ENCODE results near the gene NOP14. TPM values are rescaled to one million over a fixed set of nuclear protein-coding genes. Genes with fewer than 3 reads are reported as not detected.

Gene NOP14
- total and polyA plus RNA-seq, 3 donors from 2014 or later, result 15.0 to 25.4 (median 17.4) TPM

DNA sequence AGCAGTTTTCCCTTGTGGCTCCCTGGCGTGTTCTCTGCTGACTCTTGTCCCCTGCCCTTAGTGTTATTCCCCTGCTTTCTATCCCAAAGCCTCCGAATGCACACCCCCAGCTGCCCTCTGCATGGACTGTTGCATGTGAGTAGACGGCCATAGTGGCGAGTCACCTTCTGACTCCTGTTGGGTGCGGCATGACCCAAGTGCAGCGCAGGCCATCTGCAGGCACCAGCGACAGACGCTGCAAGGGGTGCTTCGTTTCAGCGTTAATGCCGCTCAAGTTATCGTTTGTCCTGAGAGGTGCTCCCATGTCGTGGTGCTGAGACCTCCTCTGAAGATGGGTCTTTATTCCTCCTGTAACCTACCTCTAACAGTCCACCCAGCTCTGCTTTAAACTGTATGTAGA is 57.7 kb downstream of the NOP14 start:
- H3K27me3 ChIP-seq, result no peaks in the 10 kb centered on the region
- H3K27ac ChIP-seq, result no peak overlapping the region
- H3K4me1 ChIP-seq, result peaks cover 2% of the 10 kb centered on the region
- H3K4me3 ChIP-seq, result no peak overlapping the region
- DNase-seq, result no peak
- H3K9me3 ChIP-seq, result no peaks in the 10 kb centered on the region
- no peaks in the 10 kb centered on the region for H3K36me3 ChIP-seq (ENCODE audit: low read depth, missing control alignments)
- intact Hi-C loops (cut with DNase I; ENCODE audit: low total_unique reads), result no loop called here
- WGBS, 2 donors, result 91 to 92% methylated on average over 13 of the region's 13 CpGs
- TF ChIP-seq, protein P1, sequence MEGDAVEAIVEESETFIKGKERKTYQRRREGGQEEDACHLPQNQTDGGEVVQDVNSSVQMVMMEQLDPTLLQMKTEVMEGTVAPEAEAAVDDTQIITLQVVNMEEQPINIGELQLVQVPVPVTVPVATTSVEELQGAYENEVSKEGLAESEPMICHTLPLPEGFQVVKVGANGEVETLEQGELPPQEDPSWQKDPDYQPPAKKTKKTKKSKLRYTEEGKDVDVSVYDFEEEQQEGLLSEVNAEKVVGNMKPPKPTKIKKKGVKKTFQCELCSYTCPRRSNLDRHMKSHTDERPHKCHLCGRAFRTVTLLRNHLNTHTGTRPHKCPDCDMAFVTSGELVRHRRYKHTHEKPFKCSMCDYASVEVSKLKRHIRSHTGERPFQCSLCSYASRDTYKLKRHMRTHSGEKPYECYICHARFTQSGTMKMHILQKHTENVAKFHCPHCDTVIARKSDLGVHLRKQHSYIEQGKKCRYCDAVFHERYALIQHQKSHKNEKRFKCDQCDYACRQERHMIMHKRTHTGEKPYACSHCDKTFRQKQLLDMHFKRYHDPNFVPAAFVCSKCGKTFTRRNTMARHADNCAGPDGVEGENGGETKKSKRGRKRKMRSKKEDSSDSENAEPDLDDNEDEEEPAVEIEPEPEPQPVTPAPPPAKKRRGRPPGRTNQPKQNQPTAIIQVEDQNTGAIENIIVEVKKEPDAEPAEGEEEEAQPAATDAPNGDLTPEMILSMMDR (IDR thresholded peaks at IDR 0.05), result no peak
- no peak for TF ChIP-seq POLR2A (IDR thresholded peaks at IDR 0.05)

- no peak for DNase-seq
- Histone ChIP-seq H3K27me3 (no peaks in the 10 kb centered on the region), H3K9me3 (no peaks in the 10 kb centered on the region), H3K36me3 (ENCODE audit: low read depth, missing control alignments) (no peaks in the 10 kb centered on the region), H3K4me3 (no peak overlapping the region), H3K4me1 (no peaks in the 10 kb centered on the region), H3K27ac (no peak overlapping the region)
- 39 to 53% methylated on average over 2 of the region's 2 CpGs for WGBS, 2 donors
- intact Hi-C loops (cut with DNase I; ENCODE audit: low total_unique reads), result no loop called here
- TF ChIP-seq, protein P1 (IDR thresholded peaks at IDR 0.05), result no peak
- TF ChIP-seq POLR2A (IDR thresholded peaks at IDR 0.05), result no peak
These were observed 61.1 kb downstream of the NOP14 start for GRCh38 chr4:2902126-2902525.

DNA sequence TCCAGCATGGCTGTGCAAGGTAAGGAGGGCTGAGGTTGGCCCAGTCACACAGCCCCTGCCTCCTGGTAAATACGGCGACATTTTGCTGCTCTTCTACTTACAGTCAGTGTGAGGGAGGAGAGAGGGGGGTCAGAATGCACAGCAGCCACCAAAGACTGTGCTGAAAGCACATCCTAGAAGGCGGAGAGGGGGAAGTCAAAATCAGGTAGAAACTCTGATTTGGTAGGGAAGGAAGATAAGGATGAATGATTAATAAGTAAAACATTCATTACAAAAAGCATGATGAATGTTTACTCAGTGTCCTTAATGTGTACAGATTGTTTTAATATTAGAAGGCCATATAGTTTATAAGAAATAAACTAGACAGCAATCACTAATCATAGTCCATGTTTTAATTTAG is 62.0 kb downstream of the NOP14 start:
- H3K36me3 ChIP-seq (ENCODE audit: low read depth, missing control alignments), result no peaks in the 10 kb centered on the region
- 93 to 96% methylated on average over 3 of the region's 3 CpGs for WGBS, 2 donors

DNA sequence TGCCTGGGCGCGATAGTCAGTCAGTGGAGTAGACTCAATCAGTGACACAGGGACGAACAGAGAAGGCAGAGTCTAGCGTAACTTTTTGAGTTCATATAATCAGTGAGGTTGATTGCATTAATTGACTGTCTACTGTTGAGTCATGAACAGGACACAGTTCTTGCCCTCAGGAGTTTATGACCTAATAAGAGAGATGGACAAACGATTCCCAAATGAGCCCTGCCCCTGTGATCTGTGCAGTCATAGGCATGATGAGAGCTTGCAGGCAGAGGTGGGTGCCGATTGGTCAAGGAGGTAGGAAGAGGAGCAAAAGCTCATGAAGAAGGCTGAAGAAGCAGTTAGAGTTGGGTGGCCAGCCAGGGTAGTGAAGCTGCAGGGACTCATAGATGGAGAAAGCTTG is 62.5 kb downstream of the NOP14 start:
- no peak overlapping the region for H3K4me3 ChIP-seq
- TF ChIP-seq POLR2A (IDR thresholded peaks at IDR 0.05), result no peak
- TF ChIP-seq, protein P1 (IDR thresholded peaks at IDR 0.05), result no peak
- no peaks in the 10 kb centered on the region for H3K27me3 ChIP-seq
- H3K9me3 ChIP-seq, result no peaks in the 10 kb centered on the region
- intact Hi-C loops (cut with DNase I; ENCODE audit: low total_unique reads), result no loop called here
- H3K27ac ChIP-seq, result no peak overlapping the region
- no peak for DNase-seq
- WGBS, 2 donors, result 92 to 93% methylated on average over 6 of the region's 6 CpGs
- H3K36me3 ChIP-seq (ENCODE audit: low read depth, missing control alignments), result no peaks in the 10 kb centered on the region
- H3K4me1 ChIP-seq, result no peaks in the 10 kb centered on the region

More for the DNA sequence above, 62.0 kb downstream of the NOP14 start:
- TF ChIP-seq POLR2A (IDR thresholded peaks at IDR 0.05), result no peak
- TF ChIP-seq, protein P1 (IDR thresholded peaks at IDR 0.05), result no peak
- H3K4me1 ChIP-seq, result no peaks in the 10 kb centered on the region
- no peaks in the 10 kb centered on the region for H3K9me3 ChIP-seq
- no peaks in the 10 kb centered on the region for H3K27me3 ChIP-seq
- no peak overlapping the region for H3K27ac ChIP-seq
- H3K4me3 ChIP-seq, result no peak overlapping the region
- DNase-seq, result no peak
- intact Hi-C loops (cut with DNase I; ENCODE audit: low total_unique reads), result no loop called here

DNA sequence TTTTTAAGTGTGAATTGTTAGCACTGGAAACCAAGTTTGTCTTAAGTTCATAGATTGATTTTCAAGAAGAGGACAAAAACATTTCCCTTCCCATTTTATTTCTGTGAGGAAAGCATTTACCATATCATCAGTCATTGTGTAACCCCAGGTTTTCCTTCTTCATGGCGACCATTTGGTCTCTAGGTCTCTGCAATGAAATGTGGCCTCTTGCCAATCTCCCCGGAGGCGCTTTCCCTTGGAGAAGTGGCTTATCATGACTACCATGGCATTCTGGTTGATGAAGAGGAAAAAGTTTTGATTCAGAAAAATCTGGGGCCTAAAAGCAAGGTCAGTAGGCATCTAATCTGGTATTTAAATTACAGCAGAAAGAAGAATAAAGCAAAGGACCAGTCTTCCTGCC is 65.2 kb downstream of the NOP14 start:
- no peaks in the 10 kb centered on the region for H3K9me3 ChIP-seq
- WGBS, 2 donors, result 78 to 81% methylated on average over 3 of the region's 3 CpGs
- no peaks in the 10 kb centered on the region for H3K27me3 ChIP-seq
- H3K27ac ChIP-seq, result no peak overlapping the region
- no peak for TF ChIP-seq POLR2A (IDR thresholded peaks at IDR 0.05)
- TF ChIP-seq, protein P1 (IDR thresholded peaks at IDR 0.05), result no peak
- DNase-seq, result no peak
- no peaks in the 10 kb centered on the region for H3K36me3 ChIP-seq (ENCODE audit: low read depth, missing control alignments)
- H3K4me3 ChIP-seq, result no peak overlapping the region
- intact Hi-C loops (cut with DNase I; ENCODE audit: low total_unique reads), result no loop called here
- H3K4me1 ChIP-seq, result peaks cover 9% of the 10 kb centered on the region

Data from testis (tissue), 3 donors.